Measurements from ENCODE around the gene ZSCAN26. TPM values are rescaled to one million over a fixed set of nuclear protein-coding genes. Genes with fewer than 3 reads are reported as not detected.

The ZSCAN26 gene
- total RNA-seq, 4 donors from 2014 or later: 20.9 to 41.2 (median 36.2) TPM

GRCh38 chr6:28257042-28257441 lies 9.9 kb upstream of the ZSCAN26 start:
- Histone ChIP-seq H3K4me3 (replicated peaks in 1 of 3) (no peak overlapping the region), H3K36me3 (no peaks in the 10 kb centered on the region), H3K27ac (no peak overlapping the region), H3K9me3 (no peaks in the 10 kb centered on the region), H3K4me1 (peaks cover 6% of the 10 kb centered on the region in 2 donors), H3K27me3 (no peaks in the 10 kb centered on the region)
- WGBS, 2 donors: 0% methylated on average over 1 of the region's 1 CpG
- intact Hi-C loops (cut with DNase I): no loop called here
- TF ChIP-seq CTCF (IDR thresholded peaks at IDR 0.05) (no peak), POLR2A (IDR thresholded peaks at IDR 0.05) (no peak)
- no peak for DNase-seq

- TF ChIP-seq CTCF (IDR thresholded peaks at IDR 0.05) (no peak), POLR2A (IDR thresholded peaks at IDR 0.05) (no peak)
- DNase-seq: peak; percentile 58 to 67
- Histone ChIP-seq H3K9me3 (no peaks in the 10 kb centered on the region), H3K27me3 (no peaks in the 10 kb centered on the region), H3K4me1 (no peaks in the 10 kb centered on the region), H3K4me3 (replicated peaks in 1 of 3) (peak within 1 kb of the TSS in 2 of 3 donors; percentile 5 to 23), H3K27ac (no peak within 1 kb of the TSS), H3K36me3 (no peaks in the 10 kb centered on the region)
- intact Hi-C loops (cut with DNase I): no loop called here
- WGBS, 2 donors: 29 to 31% methylated on average over 42 to 50 of the region's 58 CpGs
Observed at GRCh38 chr6:28258877-28259777, 7.8 kb upstream of the ZSCAN26 start, which contains the start of gene NKAPL. TSS of gene NKAPL (plus strand) at chr6:28259297. CDS start at chr6:28259372, 75 bp downstream.

- no peak for DNase-seq
- intact Hi-C loops (cut with DNase I): loop anchor here (10.0 kb wide), 1 partner anchor 91 kb away; no protein-coding TSS in a partner anchor
- Histone ChIP-seq H3K27me3 (no peaks in the 10 kb centered on the region), H3K4me1 (peaks cover 8 to 11% of the 10 kb centered on the region in 2 donors), H3K4me3 (replicated peaks in 1 of 3) (no peak overlapping the region), H3K9me3 (no peaks in the 10 kb centered on the region), H3K27ac (no peak overlapping the region), H3K36me3 (no peaks in the 10 kb centered on the region)
- WGBS, 2 donors: 61 to 76% methylated on average over 2 of the region's 2 CpGs
- TF ChIP-seq POLR2A (IDR thresholded peaks at IDR 0.05): no peak
- TF ChIP-seq CTCF (IDR thresholded peaks at IDR 0.05): no peak
Observed at GRCh38 chr6:28263922-28264321, 3.0 kb upstream of the ZSCAN26 start.

GRCh38 chr6:28264834-28265401 lies 2.0 kb upstream of the ZSCAN26 start:
- DNase-seq: no peak
- Histone ChIP-seq H3K9me3 (no peaks in the 10 kb centered on the region), H3K4me1 (peaks cover 8 to 11% of the 10 kb centered on the region in 2 donors), H3K4me3 (replicated peaks in 1 of 3) (no peak overlapping the region), H3K36me3 (no peaks in the 10 kb centered on the region), H3K27ac (no peak overlapping the region), H3K27me3 (no peaks in the 10 kb centered on the region)
- TF ChIP-seq POLR2A (IDR thresholded peaks at IDR 0.05) (no peak), CTCF (IDR thresholded peaks at IDR 0.05) (no peak)
- WGBS, 2 donors: 66 to 67% methylated on average over 4 of the region's 4 CpGs
- intact Hi-C loops (cut with DNase I): loop anchor here (10.0 kb wide), 1 partner anchor 90 kb away; no protein-coding TSS in a partner anchor
